ENCODE measurements around the gene DNMBP. TPM values are rescaled to one million over a fixed set of nuclear protein-coding genes. Genes with fewer than 3 reads are reported as not detected.
"Not testable (repeated sequence)": the region's sequence is repeated elsewhere in the genome, so short reads cannot be mapped to it uniquely, and the experiment has no call there.

DNMBP gene
- total RNA-seq, 2 experiments from 2014 or later, result 2.2 to 2.3 TPM

GRCh38 chr10:100014071-100014762 is 4.5 kb upstream of the DNMBP start:
- ChIA-PET POLR2A (interaction anchor here (0.8 to 1.0 kb wide), 2 partner anchors 13 to 168 kb away, joined by 3 to 4 read pairs; no protein-coding TSS in a partner anchor), CTCF (no interaction called here)
- H3K4me3 ChIP-seq (ENCODE audit: low read length), result no peak overlapping the region
- Mint-ChIP-seq H3K36me3 (ENCODE audit: low read depth) (no peaks in the 10 kb centered on the region), H3K4me1 (ENCODE audit: low read depth) (peaks cover 25% of the 10 kb centered on the region), H3K27me3 (no peaks in the 10 kb centered on the region), H3K9me3 (no peaks in the 10 kb centered on the region), H3K27ac (no peak overlapping the region), H3K4me3 (peak overlapping the region; percentile 27)
- H3K27me3 ChIP-seq (ENCODE audit: control insufficient read depth in 1 of 2, insufficient read depth in 2 of 2, low read length in 2 of 2), result no peaks in the 10 kb centered on the region
- H3K36me3 ChIP-seq (ENCODE audit: insufficient read depth, low read length), result no peaks in the 10 kb centered on the region
- no peak for ATAC-seq (ENCODE audit: poor library complexity)
- H3K27ac ChIP-seq (ENCODE audit: low read depth in 1 of 2, low read length in 2 of 2), result no peak overlapping the region
- H3K4me1 ChIP-seq (ENCODE audit: insufficient read depth, low read length), result peaks cover 7% of the 10 kb centered on the region
- no peak for TF ChIP-seq CTCF (IDR thresholded peaks at IDR 0.05)
- no peaks in the 10 kb centered on the region for H3K9me3 ChIP-seq (ENCODE audit: control insufficient read depth in 1 of 2, insufficient read depth in 1 of 2, low read length in 2 of 2)
- intact Hi-C loops (cut with DNase I, micrococcal nuclease), result loop anchor here in 1 of 2 experiments (5.0 to 10.0 kb wide), 3 partner anchors 168 to 589 kb away; partner anchors contain the start of genes COX15 and CUTC
- no peak for DNase-seq

- H3K27ac Mint-ChIP-seq, result no peak overlapping the region
- no peaks in the 10 kb centered on the region for H3K27me3 Mint-ChIP-seq
Observed at GRCh38 chr10:100013621-100014020, 3.9 kb upstream of the DNMBP start.

GRCh38 chr10:100011906-100012305 is 2.2 kb upstream of the DNMBP start:
- H3K4me1 ChIP-seq (ENCODE audit: insufficient read depth, low read length), result peaks cover 13% of the 10 kb centered on the region
- H3K27ac ChIP-seq (ENCODE audit: low read depth in 1 of 2, low read length in 2 of 2); H3K36me3 ChIP-seq (ENCODE audit: insufficient read depth, low read length); CTCF ChIA-PET; ATAC-seq (ENCODE audit: poor library complexity); H3K36me3 Mint-ChIP-seq (ENCODE audit: low read depth); H3K27ac Mint-ChIP-seq; H3K4me3 Mint-ChIP-seq; H3K27me3 Mint-ChIP-seq; H3K9me3 Mint-ChIP-seq; H3K27me3 ChIP-seq (ENCODE audit: control insufficient read depth in 1 of 2, insufficient read depth in 2 of 2, low read length in 2 of 2); POLR2A ChIA-PET; DNase-seq; H3K4me3 ChIP-seq (ENCODE audit: low read length); H3K9me3 ChIP-seq (ENCODE audit: control insufficient read depth in 1 of 2, insufficient read depth in 1 of 2, low read length in 2 of 2): not testable (repeated sequence)
- peaks cover 46% of the 10 kb centered on the region for H3K4me1 Mint-ChIP-seq (ENCODE audit: low read depth)
- intact Hi-C loops (cut with DNase I, micrococcal nuclease), result loop anchor here in 1 of 2 experiments (1.0 to 10.0 kb wide), 4 partner anchors 166 to 587 kb away; partner anchors contain the start of genes COX15 and CUTC

More at GRCh38 chr10:100013621-100014020, 3.9 kb upstream of the DNMBP start:
- no peak for TF ChIP-seq CTCF (IDR thresholded peaks at IDR 0.05)
- no peaks in the 10 kb centered on the region for H3K27me3 ChIP-seq (ENCODE audit: control insufficient read depth in 1 of 2, insufficient read depth in 2 of 2, low read length in 2 of 2)
- H3K4me3 ChIP-seq (ENCODE audit: low read length), result no peak overlapping the region
- DNase-seq (no peak), ATAC-seq (ENCODE audit: poor library complexity) (no peak)
- no peaks in the 10 kb centered on the region for H3K9me3 ChIP-seq (ENCODE audit: control insufficient read depth in 1 of 2, insufficient read depth in 1 of 2, low read length in 2 of 2)
- H3K4me1 ChIP-seq (ENCODE audit: insufficient read depth, low read length), result peaks cover 13% of the 10 kb centered on the region
- H3K27ac ChIP-seq (ENCODE audit: low read depth in 1 of 2, low read length in 2 of 2), result no peak overlapping the region
- ChIA-PET POLR2A (interaction anchor here (0.8 to 1.0 kb wide), 2 partner anchors 14 to 168 kb away, joined by 3 to 4 read pairs; no protein-coding TSS in a partner anchor), CTCF (no interaction called here)
- H3K4me1 Mint-ChIP-seq (ENCODE audit: low read depth), result peaks cover 31% of the 10 kb centered on the region
- intact Hi-C loops (cut with DNase I, micrococcal nuclease), result loop anchor here in 1 of 2 experiments (5.0 to 10.0 kb wide), 3 partner anchors 169 to 589 kb away; partner anchors contain the start of genes COX15 and CUTC
- no peaks in the 10 kb centered on the region for H3K9me3 Mint-ChIP-seq
- H3K4me3 Mint-ChIP-seq, result peak overlapping the region; percentile 27
- no peaks in the 10 kb centered on the region for H3K36me3 Mint-ChIP-seq (ENCODE audit: low read depth)
- H3K36me3 ChIP-seq (ENCODE audit: insufficient read depth, low read length), result no peaks in the 10 kb centered on the region
